Measurements from ENCODE around the gene PIP4P1. TPM values are rescaled to one million over a fixed set of nuclear protein-coding genes. Genes with fewer than 3 reads are reported as not detected.

The PIP4P1 gene
- total and polyA plus RNA-seq, 10 of the 15 experiments (the other 5 are each of a cell fraction or from before 2014, with no cell fraction given), result 19.1 to 47.4 (median 39.7) TPM

GRCh38 chr14:20434701-20435581 is 26.3 kb downstream of the PIP4P1 start (continued):
- TF ChIP-seq, protein P1, sequence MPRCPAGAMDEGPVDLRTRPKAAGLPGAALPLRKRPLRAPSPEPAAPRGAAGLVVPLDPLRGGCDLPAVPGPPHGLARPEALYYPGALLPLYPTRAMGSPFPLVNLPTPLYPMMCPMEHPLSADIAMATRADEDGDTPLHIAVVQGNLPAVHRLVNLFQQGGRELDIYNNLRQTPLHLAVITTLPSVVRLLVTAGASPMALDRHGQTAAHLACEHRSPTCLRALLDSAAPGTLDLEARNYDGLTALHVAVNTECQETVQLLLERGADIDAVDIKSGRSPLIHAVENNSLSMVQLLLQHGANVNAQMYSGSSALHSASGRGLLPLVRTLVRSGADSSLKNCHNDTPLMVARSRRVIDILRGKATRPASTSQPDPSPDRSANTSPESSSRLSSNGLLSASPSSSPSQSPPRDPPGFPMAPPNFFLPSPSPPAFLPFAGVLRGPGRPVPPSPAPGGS (IDR thresholded peaks at IDR 0.05; ENCODE audit: borderline replicate concordance, insufficient read depth, low read depth, low read length, poor library complexity, severe bottlenecking), result no peak
- TF ChIP-seq ZBTB4 (CRISPR knock-in tag; IDR thresholded peaks at IDR 0.05) (no peak), POLR2AphosphoS5 (IDR thresholded peaks at IDR 0.05; ENCODE audit: low read length) (no peak), DPF2 (IDR thresholded peaks at IDR 0.05) (no peak), YY1 (IDR thresholded peaks at IDR 0.05; ENCODE audit: low read depth, low read length) (no peak), EZH2 (IDR thresholded peaks at IDR 0.05; ENCODE audit: borderline replicate concordance, control insufficient read depth, low read depth, low read length) (no peak), KLF5 (IDR thresholded peaks at IDR 0.05; ENCODE audit: partially characterized antibody) (no peak)
